ENCODE results near the gene SHISA2.

The SHISA2 gene

DNA sequence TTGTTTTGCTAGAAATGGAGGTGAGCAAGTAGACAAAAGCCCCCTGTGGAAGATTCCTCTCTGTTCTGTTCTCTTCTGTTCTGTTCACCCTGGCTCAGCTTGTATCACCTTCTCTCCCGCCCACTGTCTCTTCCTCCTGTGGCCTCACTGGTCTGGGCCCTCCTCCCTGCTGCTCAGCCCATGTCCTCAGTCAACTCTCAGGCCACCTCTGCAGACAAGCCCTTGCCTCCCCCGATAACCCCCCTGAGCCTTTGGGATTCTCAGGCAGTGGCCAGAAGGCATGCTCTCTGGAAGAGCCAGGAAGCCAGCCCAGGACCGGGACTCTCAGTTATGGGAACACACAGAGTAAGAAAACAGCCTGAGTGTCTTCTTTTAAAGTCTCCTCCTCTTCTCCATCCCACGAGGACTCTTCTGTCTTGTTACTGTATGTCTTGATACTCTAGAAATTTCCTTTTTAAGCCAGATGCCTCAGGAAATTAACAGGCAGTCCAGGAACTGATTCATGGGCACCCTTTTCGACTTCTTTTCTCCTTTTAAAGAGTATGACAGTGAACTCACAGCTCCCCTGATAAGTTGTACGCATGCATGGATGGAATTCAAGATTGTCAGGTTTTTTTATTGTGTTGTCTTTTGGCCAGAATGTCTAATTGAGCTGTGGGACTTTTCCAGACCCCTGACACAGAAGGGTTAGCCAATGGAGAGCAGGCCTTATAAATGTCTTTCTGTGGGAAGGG, 33.7 kb downstream of the SHISA2 start:
- no peak overlapping the region for H3K9ac ChIP-seq (ENCODE audit: low read length)
- H3K79me2 ChIP-seq (ENCODE audit: insufficient read depth, low read length) = no peaks in the 10 kb centered on the region
- H3F3A ChIP-seq (ENCODE audit: insufficient read depth, low read length) = no peaks in the 10 kb centered on the region
- no peaks in the 10 kb centered on the region for H3K9me2 ChIP-seq (ENCODE audit: low read depth, low read length)
- no peak overlapping the region for H3K4me3 ChIP-seq (ENCODE audit: low read depth, low read length, poor library complexity, severe bottlenecking)
- no peaks in the 10 kb centered on the region for H3K36me3 ChIP-seq (ENCODE audit: insufficient read depth, low read length)
- TF ChIP-seq, protein P1, sequence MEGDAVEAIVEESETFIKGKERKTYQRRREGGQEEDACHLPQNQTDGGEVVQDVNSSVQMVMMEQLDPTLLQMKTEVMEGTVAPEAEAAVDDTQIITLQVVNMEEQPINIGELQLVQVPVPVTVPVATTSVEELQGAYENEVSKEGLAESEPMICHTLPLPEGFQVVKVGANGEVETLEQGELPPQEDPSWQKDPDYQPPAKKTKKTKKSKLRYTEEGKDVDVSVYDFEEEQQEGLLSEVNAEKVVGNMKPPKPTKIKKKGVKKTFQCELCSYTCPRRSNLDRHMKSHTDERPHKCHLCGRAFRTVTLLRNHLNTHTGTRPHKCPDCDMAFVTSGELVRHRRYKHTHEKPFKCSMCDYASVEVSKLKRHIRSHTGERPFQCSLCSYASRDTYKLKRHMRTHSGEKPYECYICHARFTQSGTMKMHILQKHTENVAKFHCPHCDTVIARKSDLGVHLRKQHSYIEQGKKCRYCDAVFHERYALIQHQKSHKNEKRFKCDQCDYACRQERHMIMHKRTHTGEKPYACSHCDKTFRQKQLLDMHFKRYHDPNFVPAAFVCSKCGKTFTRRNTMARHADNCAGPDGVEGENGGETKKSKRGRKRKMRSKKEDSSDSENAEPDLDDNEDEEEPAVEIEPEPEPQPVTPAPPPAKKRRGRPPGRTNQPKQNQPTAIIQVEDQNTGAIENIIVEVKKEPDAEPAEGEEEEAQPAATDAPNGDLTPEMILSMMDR (IDR thresholded peaks at IDR 0.05; ENCODE audit: low read length) = no peak
- no peak for TF ChIP-seq EZH2 (IDR thresholded peaks at IDR 0.05; ENCODE audit: borderline replicate concordance, low read length)
- H3K4me2 ChIP-seq (ENCODE audit: low read length) = no peak overlapping the region
- H2AFZ ChIP-seq (ENCODE audit: low read length) = no peak overlapping the region
- H4K20me1 ChIP-seq (ENCODE audit: insufficient read depth, low read length) = no peaks in the 10 kb centered on the region
- H3K9me3 ChIP-seq (ENCODE audit: low read length) = no peaks in the 10 kb centered on the region
- H3K27me3 ChIP-seq (ENCODE audit: insufficient read depth, low read length) = no peaks in the 10 kb centered on the region; the same call in 1 of the 2 replicates
- H3K27ac ChIP-seq (ENCODE audit: low read depth, low read length, poor library complexity, severe bottlenecking) = no peak overlapping the region
- no peaks in the 10 kb centered on the region for H3K4me1 ChIP-seq (ENCODE audit: insufficient read depth, low read length, severe bottlenecking)

DNA sequence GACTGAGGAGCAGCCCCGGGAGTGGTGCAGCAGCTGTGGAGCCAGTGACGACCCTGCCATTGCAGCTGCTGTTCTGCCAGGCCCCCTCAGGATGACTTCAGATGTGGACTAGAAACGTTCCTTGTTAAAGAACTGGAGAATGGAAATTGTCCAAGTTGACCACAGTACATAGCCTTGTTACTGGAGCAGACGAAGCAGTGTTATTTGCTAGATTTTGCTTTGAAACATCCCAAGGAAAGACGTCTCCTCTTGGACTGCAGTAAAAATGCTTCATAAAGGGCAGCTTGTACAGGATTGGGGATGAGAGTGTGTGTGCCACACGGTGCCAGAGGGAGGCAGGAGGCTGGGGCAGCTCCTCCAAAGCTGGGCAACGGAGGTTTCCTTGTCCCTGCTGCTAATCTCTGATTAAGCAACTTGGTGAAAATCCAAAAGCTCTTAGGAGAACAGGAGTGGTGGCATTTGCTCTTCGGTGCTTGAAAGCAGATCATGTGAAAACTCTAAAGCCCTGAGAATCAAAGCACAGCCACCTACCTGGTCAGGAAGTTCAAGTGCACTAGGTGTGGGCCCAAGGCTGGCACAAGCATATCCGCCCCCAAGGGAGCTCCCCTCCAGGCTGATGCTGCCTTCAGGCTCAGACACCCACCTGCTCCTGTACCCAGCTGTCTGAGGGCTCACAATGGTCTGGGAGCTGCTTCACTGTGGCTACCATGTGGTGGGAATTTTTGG, 34.5 kb downstream of the SHISA2 start:
- H3K27me3 ChIP-seq (ENCODE audit: insufficient read depth, low read length) = no peaks in the 10 kb centered on the region
- no peaks in the 10 kb centered on the region for H3K36me3 ChIP-seq (ENCODE audit: insufficient read depth, low read length)
- H3K4me2 ChIP-seq (ENCODE audit: low read length) = no peak overlapping the region
- no peak overlapping the region for H3K4me3 ChIP-seq (ENCODE audit: low read depth, low read length, poor library complexity, severe bottlenecking)
- no peaks in the 10 kb centered on the region for H3K9me3 ChIP-seq (ENCODE audit: low read length)
- no peaks in the 10 kb centered on the region for H4K20me1 ChIP-seq (ENCODE audit: insufficient read depth, low read length)
- no peak overlapping the region for H3K27ac ChIP-seq (ENCODE audit: low read depth, low read length, poor library complexity, severe bottlenecking)
- H3K9ac ChIP-seq (ENCODE audit: low read length) = no peak overlapping the region
- TF ChIP-seq, protein P1 (IDR thresholded peaks at IDR 0.05; ENCODE audit: low read length) = no peak
- TF ChIP-seq EZH2 (IDR thresholded peaks at IDR 0.05; ENCODE audit: borderline replicate concordance, low read length) = no peak
- no peak overlapping the region for H2AFZ ChIP-seq (ENCODE audit: low read length)
- no peaks in the 10 kb centered on the region for H3K4me1 ChIP-seq (ENCODE audit: insufficient read depth, low read length, severe bottlenecking)
- H3K9me2 ChIP-seq (ENCODE audit: low read depth, low read length) = no peaks in the 10 kb centered on the region
- no peaks in the 10 kb centered on the region for H3F3A ChIP-seq (ENCODE audit: insufficient read depth, low read length)
- no peaks in the 10 kb centered on the region for H3K79me2 ChIP-seq (ENCODE audit: insufficient read depth, low read length)

DNA sequence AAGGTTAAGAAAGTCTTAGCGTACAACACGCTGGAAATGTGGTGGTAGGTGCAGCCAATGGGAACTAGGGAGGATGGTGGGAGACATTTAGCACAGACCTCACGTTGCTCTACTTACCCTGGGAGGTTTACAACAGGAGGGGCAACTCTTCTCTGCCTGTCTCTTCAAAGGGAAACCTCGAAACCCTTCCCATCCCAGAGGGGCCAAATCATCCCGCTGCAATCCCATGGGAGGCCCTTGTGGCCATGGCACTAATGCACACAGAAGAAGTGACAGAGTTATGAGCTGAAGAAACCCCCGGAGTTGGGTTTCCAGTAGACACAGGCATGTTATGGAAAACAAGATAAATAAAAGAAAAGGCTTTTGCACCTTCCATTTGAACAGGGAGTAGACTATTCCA, 35.6 kb downstream of the SHISA2 start:
- TF ChIP-seq, protein P1 (IDR thresholded peaks at IDR 0.05; ENCODE audit: low read length) = no peak
- TF ChIP-seq EZH2 (IDR thresholded peaks at IDR 0.05; ENCODE audit: borderline replicate concordance, low read length) = no peak
- H3K9me2 ChIP-seq (ENCODE audit: low read depth, low read length) = no peaks in the 10 kb centered on the region
- H3K9ac ChIP-seq (ENCODE audit: low read length) = no peak overlapping the region
- H2AFZ ChIP-seq (ENCODE audit: low read length) = no peak overlapping the region
- no peak overlapping the region for H3K4me3 ChIP-seq (ENCODE audit: low read depth, low read length, poor library complexity, severe bottlenecking)
- no peak overlapping the region for H3K4me2 ChIP-seq (ENCODE audit: low read length)
- no peaks in the 10 kb centered on the region for H3K79me2 ChIP-seq (ENCODE audit: insufficient read depth, low read length)
- no peak overlapping the region for H3K27ac ChIP-seq (ENCODE audit: low read depth, low read length, poor library complexity, severe bottlenecking)
- H4K20me1 ChIP-seq (ENCODE audit: insufficient read depth, low read length) = no peaks in the 10 kb centered on the region
- H3F3A ChIP-seq (ENCODE audit: insufficient read depth, low read length) = no peaks in the 10 kb centered on the region
- H3K9me3 ChIP-seq (ENCODE audit: low read length) = no peaks in the 10 kb centered on the region
- H3K36me3 ChIP-seq (ENCODE audit: insufficient read depth, low read length) = no peaks in the 10 kb centered on the region
- H3K4me1 ChIP-seq (ENCODE audit: insufficient read depth, low read length, severe bottlenecking) = no peaks in the 10 kb centered on the region
- no peaks in the 10 kb centered on the region for H3K27me3 ChIP-seq (ENCODE audit: insufficient read depth, low read length)

All from OCI-LY1 (cell line).